Neural progenitor cell (in vitro differentiated cells): ENCODE data around the gene UBFD1. TPM values are rescaled to one million over a fixed set of nuclear protein-coding genes. Genes with fewer than 3 reads are reported as not detected.
"Not testable (repeated sequence)": the region's sequence is repeated elsewhere in the genome, so short reads cannot be mapped to it uniquely, and the experiment has no call there.

Experiments used
- DNase-seq: peaks from one replicate; pipeline ENCODE4 v3.0.0-alpha.2; 2016; ENCODE audit warnings: low spot score
- H2AFZ ChIP-seq: fragments of 200-600 bp; sonication (generic); replicated peaks from 2 replicates; pipeline ENCODE4 v1.6.1; 2016; ENCODE audit warnings: antibody characterized with exemption
- H3F3A ChIP-seq: fragments of 200-600 bp; sonication (generic); 2 replicates; pipeline ENCODE4 v1.6.1; 2016; ENCODE audit warnings: antibody characterized with exemption, low read depth
- H3K27ac ChIP-seq: fragments of 200-600 bp; sonication (generic); 2 replicates; pipeline ENCODE4 v1.5.1; 2016; ENCODE audit warnings: mild to moderate bottlenecking
- H3K27me3 ChIP-seq: fragments of 200-600 bp; sonication (generic); 2 replicates; pipeline ENCODE4 v1.6.1; 2016; ENCODE audit warnings: mild to moderate bottlenecking, moderate library complexity
- H3K36me3 ChIP-seq: fragments of 200-600 bp; sonication (generic); 2 replicates; pipeline ENCODE4 v1.5.1; 2016
- H3K4me1 ChIP-seq: fragments of 200-600 bp; sonication (generic); 2 replicates; pipeline ENCODE4 v1.6.1; 2016; ENCODE audit warnings: mixed run types
- H3K4me2 ChIP-seq: fragments of 200-600 bp; sonication (generic); 2 replicates; pipeline ENCODE4 v1.6.1; 2016
- H3K4me3 ChIP-seq: fragments of 200-600 bp; sonication (generic); 2 replicates; pipeline ENCODE4 v1.5.1; 2016
- H3K79me2 ChIP-seq: fragments of 200-600 bp; sonication (generic); 2 replicates; pipeline ENCODE4 v1.6.1; 2016; ENCODE audit warnings: low read depth
- H3K9ac ChIP-seq: fragments of 200-600 bp; sonication (generic); 2 replicates; pipeline ENCODE4 v1.6.1; 2016
- H3K9me3 ChIP-seq: fragments of 200-600 bp; sonication (generic); 2 replicates; pipeline ENCODE4 v1.5.1; 2016; ENCODE audit warnings: low read depth
- H4K20me1 ChIP-seq: fragments of 200-600 bp; sonication (generic); 2 replicates; pipeline ENCODE4 v1.6.1; 2016; ENCODE audit warnings: low read depth
- H3K27ac Mint-ChIP-seq: 3 replicates; pipeline ENCODE4 v1.8.0; 2021; ENCODE audit warnings: mixed read lengths
- H3K27me3 Mint-ChIP-seq: 2 replicates; pipeline ENCODE4 v1.8.0; 2022; ENCODE audit warnings: low read depth, mild to moderate bottlenecking, inconsistent platforms, moderate library complexity, mixed read lengths; ENCODE audit not compliant: insufficient read depth
- H3K36me3 Mint-ChIP-seq: 3 replicates; pipeline ENCODE4 v1.8.0; 2021; ENCODE audit warnings: mixed read lengths
- H3K4me1 Mint-ChIP-seq: 3 replicates; pipeline ENCODE4 v1.8.0; 2021; ENCODE audit warnings: mixed read lengths
- H3K4me3 Mint-ChIP-seq: 3 replicates; pipeline ENCODE4 v1.8.0; 2021; ENCODE audit warnings: mild to moderate bottlenecking, moderate library complexity, mixed read lengths
- H3K9me3 Mint-ChIP-seq: 3 replicates; pipeline ENCODE4 v1.8.0; 2020; ENCODE audit warnings: mixed read lengths
- CTCF ChIP-seq: fragments of 200-600 bp; sonication (generic); IDR thresholded peaks from 2 replicates; pipeline ENCODE4 v1.5.1; 2017; ENCODE audit warnings: antibody characterized with exemption, mild to moderate bottlenecking
- EZH2 ChIP-seq: fragments of 200-600 bp; sonication (generic); IDR thresholded peaks from 2 replicates; pipeline ENCODE4 v1.6.1; 2017; ENCODE audit warnings: antibody characterized with exemption, mild to moderate bottlenecking, moderate library complexity
- EZH2phosphoT487 ChIP-seq: fragments of 200-600 bp; sonication (generic); IDR thresholded peaks from 2 replicates; pipeline ENCODE4 v1.6.1; 2017; ENCODE audit warnings: antibody characterized with exemption
- total RNA-seq: library from RNA; depleted of rRNA; stranded (reverse); fragments of >200 nt; gene quantifications from 2 replicates; pipeline ENCODE4 v1.2.3, GENCODE V29; 2015; ENCODE audit warnings: low replicate concordance

Gene UBFD1
- total RNA-seq, 1 donor from 2014 or later = 64.9 TPM

DNA sequence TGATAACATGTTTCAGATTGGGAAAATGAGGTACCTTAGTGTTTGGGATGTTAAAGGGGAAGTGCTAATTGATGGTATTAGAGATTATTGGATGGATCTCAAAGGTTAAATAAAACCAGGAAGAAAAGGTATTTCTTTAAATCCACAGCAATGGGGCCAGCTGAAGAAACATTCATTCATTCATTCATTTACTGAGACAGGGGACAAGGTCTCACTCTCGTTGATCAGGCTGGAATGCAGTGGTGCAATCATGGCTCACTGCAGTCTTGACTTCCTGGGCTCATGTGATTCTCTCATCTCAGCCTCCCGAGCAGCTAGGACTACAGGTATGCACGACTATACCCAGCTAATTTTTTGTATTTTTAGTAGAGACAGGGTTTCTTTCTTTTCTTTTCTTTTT, 20.1 kb upstream of the UBFD1 start:
- H3K27me3 ChIP-seq = no peaks in the 10 kb centered on the region
- no peak overlapping the region for H3K4me3 ChIP-seq
- Mint-ChIP-seq H3K27me3 (no peaks in the 10 kb centered on the region), H3K4me1 (no peaks in the 10 kb centered on the region), H3K27ac (no peak overlapping the region), H3K4me3 (no peak overlapping the region), H3K36me3 (peaks cover 6% of the 10 kb centered on the region), H3K9me3 (no peaks in the 10 kb centered on the region)
- no peaks in the 10 kb centered on the region for H3K4me1 ChIP-seq
- DNase-seq = no peak
- no peak for TF ChIP-seq CTCF
- TF ChIP-seq EZH2phosphoT487 = no peak
- TF ChIP-seq EZH2 = no peak
- H3K9me3 ChIP-seq = no peaks in the 10 kb centered on the region
- H3K79me2 ChIP-seq = no peaks in the 10 kb centered on the region
- peaks cover 8% of the 10 kb centered on the region for H4K20me1 ChIP-seq
- no peak overlapping the region for H3K9ac ChIP-seq
- H2AFZ ChIP-seq = no peak overlapping the region
- H3F3A ChIP-seq = no peaks in the 10 kb centered on the region
- H3K27ac ChIP-seq = no peak overlapping the region
- H3K36me3 ChIP-seq = no peaks in the 10 kb centered on the region
- no peak overlapping the region for H3K4me2 ChIP-seq

- Histone ChIP-seq H3K27me3 (no peaks in the 10 kb centered on the region), H4K20me1 (peaks cover 5% of the 10 kb centered on the region), H3F3A (no peaks in the 10 kb centered on the region), H3K27ac (no peak overlapping the region), H3K79me2 (no peaks in the 10 kb centered on the region), H3K4me1 (no peaks in the 10 kb centered on the region), H2AFZ (no peak overlapping the region), H3K4me3 (no peak overlapping the region), H3K4me2 (no peak overlapping the region), H3K9ac (no peak overlapping the region), H3K9me3 (no peaks in the 10 kb centered on the region), H3K36me3 (no peaks in the 10 kb centered on the region)
- Mint-ChIP-seq H3K4me3 (no peak overlapping the region), H3K27ac (no peak overlapping the region), H3K9me3 (no peaks in the 10 kb centered on the region), H3K4me1 (no peaks in the 10 kb centered on the region), H3K27me3 (no peaks in the 10 kb centered on the region), H3K36me3 (peaks cover 6% of the 10 kb centered on the region)
- TF ChIP-seq EZH2 = no peak
- no peak for TF ChIP-seq CTCF
- TF ChIP-seq EZH2phosphoT487 = no peak
- DNase-seq = no peak
Measured at GRCh38 chr16:23538919-23539278, 18.6 kb upstream of the UBFD1 start.

GRCh38 chr16:23539984-23540816, 17.3 kb upstream of the UBFD1 start:
- no peaks in the 10 kb centered on the region for H3K4me1 ChIP-seq
- no peak for DNase-seq
- no peak overlapping the region for H3K9ac ChIP-seq
- TF ChIP-seq EZH2 (no peak), EZH2phosphoT487 (no peak), CTCF (no peak)
- Mint-ChIP-seq H3K27me3 (no peaks in the 10 kb centered on the region), H3K4me3 (no peak overlapping the region), H3K27ac (no peak overlapping the region), H3K4me1 (no peaks in the 10 kb centered on the region), H3K9me3 (no peaks in the 10 kb centered on the region), H3K36me3 (peaks cover 2% of the 10 kb centered on the region)
- no peaks in the 10 kb centered on the region for H3K79me2 ChIP-seq
- no peak overlapping the region for H2AFZ ChIP-seq
- H3K27ac ChIP-seq = no peak overlapping the region
- H3K9me3 ChIP-seq = no peaks in the 10 kb centered on the region
- H3K27me3 ChIP-seq = no peaks in the 10 kb centered on the region
- H3K36me3 ChIP-seq = no peaks in the 10 kb centered on the region
- H3F3A ChIP-seq = no peaks in the 10 kb centered on the region
- peaks cover 3% of the 10 kb centered on the region for H4K20me1 ChIP-seq
- no peak overlapping the region for H3K4me3 ChIP-seq
- no peak overlapping the region for H3K4me2 ChIP-seq

DNA sequence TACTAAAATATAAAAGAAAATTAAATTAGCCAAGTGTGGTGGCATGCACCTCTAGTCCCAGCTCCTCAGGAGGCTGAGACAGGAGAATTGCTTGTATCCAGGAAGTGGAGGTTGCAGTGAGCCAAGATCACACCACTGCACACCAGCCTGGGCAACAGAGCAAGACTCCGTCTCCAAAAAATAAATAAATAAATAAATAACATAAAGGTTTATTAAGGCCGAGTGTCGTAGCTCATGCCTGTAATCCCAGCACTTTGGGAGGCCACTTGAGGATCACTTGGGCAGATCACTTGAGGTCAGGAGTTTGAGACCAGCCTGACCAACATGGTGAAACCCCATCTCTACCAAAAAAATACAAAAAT, 16.7 kb upstream of the UBFD1 start:
- not testable (repeated sequence) for H2AFZ ChIP-seq, DNase-seq, H3K36me3 Mint-ChIP-seq, H4K20me1 ChIP-seq, H3K27me3 Mint-ChIP-seq, H3K27ac Mint-ChIP-seq, H3K4me3 Mint-ChIP-seq, H3K79me2 ChIP-seq, H3K9me3 ChIP-seq, H3K4me2 ChIP-seq, H3K4me1 Mint-ChIP-seq, H3K36me3 ChIP-seq, H3K4me1 ChIP-seq, H3K27me3 ChIP-seq, H3K4me3 ChIP-seq, H3K27ac ChIP-seq, H3K9ac ChIP-seq, H3F3A ChIP-seq, H3K9me3 Mint-ChIP-seq
